Measurements from ENCODE around the gene TOMM22. TPM values are rescaled to one million over a fixed set of nuclear protein-coding genes. Genes with fewer than 3 reads are reported as not detected.

Gene TOMM22
- total and polyA plus RNA-seq, 5 experiments from 2014 or later, result 56.1 to 79.3 (median 67.2) TPM

GRCh38 chr22:38717244-38717643 is 35.5 kb downstream of the TOMM22 start:
- DNase-seq (no peak), ATAC-seq (no peak)
- peaks cover 25 to 33% (median 31%) of the 10 kb centered on the region in 4 donors for H3K4me1 Mint-ChIP-seq
- no peak overlapping the region for H3K4me3 Mint-ChIP-seq
- no peaks in the 10 kb centered on the region for H3K27me3 Mint-ChIP-seq
- H3K36me3 Mint-ChIP-seq, result peaks cover 0 to 69% (median 9%) of the 10 kb centered on the region in 3 donors
- no peaks in the 10 kb centered on the region for H3K9me3 Mint-ChIP-seq
- POLR2A ChIA-PET, result interaction anchor here (0.6 kb wide), 1 partner anchor 14 kb away, joined by 5 read pairs; no protein-coding TSS in a partner anchor
- peak overlapping the region in 2 of 10 donors; percentile 29 to 58 for H3K27ac Mint-ChIP-seq

GRCh38 chr22:38718414-38718813 is 36.7 kb downstream of the TOMM22 start:
- ATAC-seq (peak in 1 of 2 donors; percentile 41), DNase-seq (no peak)
- H3K27ac Mint-ChIP-seq, result peak overlapping the region in 2 of 10 donors; percentile 44 to 50
- no peak overlapping the region for H3K4me3 Mint-ChIP-seq
- POLR2A ChIA-PET, result interaction anchor here (0.5 to 1.2 kb wide), 3 partner anchors 12 to 388 kb away, joined by 3 read pairs; no protein-coding TSS in a partner anchor
- no peaks in the 10 kb centered on the region for H3K9me3 Mint-ChIP-seq
- H3K36me3 Mint-ChIP-seq, result peaks cover 0 to 76% (median 9%) of the 10 kb centered on the region in 3 donors
- peaks cover 17 to 21% (median 20%) of the 10 kb centered on the region in 4 donors for H3K4me1 Mint-ChIP-seq
- no peaks in the 10 kb centered on the region for H3K27me3 Mint-ChIP-seq

DNA sequence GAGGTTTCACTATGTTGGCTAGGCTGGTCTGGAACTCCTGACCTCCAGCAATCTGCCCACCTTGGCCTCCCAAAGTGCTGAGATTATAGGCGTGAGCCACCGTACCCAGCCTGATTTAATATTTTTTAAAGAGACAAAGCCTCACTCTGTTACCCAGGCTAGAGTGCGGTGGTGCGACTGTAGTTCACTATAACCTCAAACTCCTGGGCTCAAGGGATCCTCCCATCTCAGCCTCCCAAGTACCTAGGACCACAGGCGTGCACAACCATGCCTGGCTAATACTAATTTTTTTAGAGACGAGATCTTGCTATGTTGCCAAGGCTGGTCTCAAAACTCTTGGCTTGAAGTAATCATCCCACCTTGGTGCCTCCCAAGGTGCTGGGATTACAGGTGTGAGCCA is 37.4 kb downstream of the TOMM22 start:
- DNase-seq (no peak), ATAC-seq (no peak)
- peaks cover 11 to 15% (median 14%) of the 10 kb centered on the region in 4 donors for H3K4me1 Mint-ChIP-seq
- peaks cover 0 to 84% (median 9%) of the 10 kb centered on the region in 3 donors for H3K36me3 Mint-ChIP-seq
- no peaks in the 10 kb centered on the region for H3K27me3 Mint-ChIP-seq
- H3K27ac Mint-ChIP-seq, result no peak overlapping the region
- POLR2A ChIA-PET, result interaction anchor here (0.7 to 1.8 kb wide), 5 partner anchors 10 to 63 kb away, joined by 3 to 7 read pairs (median 4); partner anchors contain the start of gene GTPBP1
- no peak overlapping the region for H3K4me3 Mint-ChIP-seq
- H3K9me3 Mint-ChIP-seq, result no peaks in the 10 kb centered on the region

GRCh38 chr22:38720350-38720749 is 38.6 kb downstream of the TOMM22 start:
- POLR2A ChIA-PET, result interaction anchor here (1.0 to 37.2 kb wide), 4 partner anchors 9 to 62 kb away, joined by 3 to 1495 read pairs (median 6); partner anchors contain the start of gene SUN2
- ATAC-seq (no peak), DNase-seq (no peak)
- Mint-ChIP-seq H3K27me3 (no peaks in the 10 kb centered on the region), H3K4me3 (no peak overlapping the region), H3K9me3 (no peaks in the 10 kb centered on the region), H3K27ac (no peak overlapping the region), H3K4me1 (peaks cover 7 to 14% (median 11%) of the 10 kb centered on the region in 4 donors), H3K36me3 (peaks cover 7 to 94% (median 12%) of the 10 kb centered on the region in 3 donors)

DNA sequence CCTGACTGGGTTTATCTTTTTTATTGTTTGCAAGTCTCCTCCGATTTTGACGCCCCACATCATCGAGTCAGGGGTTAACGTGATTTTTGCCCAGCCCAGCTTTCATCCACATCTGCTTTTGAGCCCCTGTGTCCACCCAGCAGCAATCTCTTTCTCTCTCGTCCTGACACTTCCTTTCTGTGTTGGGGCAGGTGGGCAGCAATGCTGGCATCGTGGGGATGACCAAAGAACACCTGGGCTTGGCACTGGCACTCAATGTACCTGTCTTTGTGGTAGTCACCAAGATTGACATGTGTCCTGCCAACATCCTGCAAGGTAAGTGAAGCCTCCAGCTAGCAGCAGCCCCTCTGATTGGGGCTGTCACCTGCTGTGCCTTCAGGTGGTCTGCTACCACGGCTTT is 39.8 kb downstream of the TOMM22 start:
- no peak overlapping the region for H3K4me3 Mint-ChIP-seq
- H3K36me3 Mint-ChIP-seq, result peaks cover 9 to 94% (median 10%) of the 10 kb centered on the region in 3 donors
- H3K4me1 Mint-ChIP-seq, result peaks cover 6 to 14% (median 13%) of the 10 kb centered on the region in 4 donors
- POLR2A ChIA-PET, result interaction anchor here (1.2 to 37.2 kb wide), 4 partner anchors 10 to 33 kb away, joined by 3 to 1495 read pairs (median 5); partner anchors contain the start of genes GTPBP1 and SUN2
- no peaks in the 10 kb centered on the region for H3K27me3 Mint-ChIP-seq
- H3K9me3 Mint-ChIP-seq, result no peaks in the 10 kb centered on the region
- H3K27ac Mint-ChIP-seq, result peak overlapping the region in 4 of 10 donors; percentile 44 to 79 (median 57)
- DNase-seq (no peak), ATAC-seq (no peak)

- ATAC-seq (no peak), DNase-seq (no peak)
- H3K4me3 Mint-ChIP-seq, result no peak overlapping the region
- peak overlapping the region in 2 of 10 donors; percentile 10 to 24 for H3K27ac Mint-ChIP-seq
- peaks cover 6 to 21% (median 15%) of the 10 kb centered on the region in 4 donors for H3K4me1 Mint-ChIP-seq
- peaks cover 9 to 94% (median 11%) of the 10 kb centered on the region in 3 donors for H3K36me3 Mint-ChIP-seq
- H3K27me3 Mint-ChIP-seq, result no peaks in the 10 kb centered on the region
- no peaks in the 10 kb centered on the region for H3K9me3 Mint-ChIP-seq
- POLR2A ChIA-PET, result interaction anchor here (0.9 to 37.2 kb wide), 6 partner anchors 9 to 120 kb away, joined by 3 to 1495 read pairs (median 6); partner anchors contain the start of genes GTPBP1, NPTXR and SUN2
Measured at GRCh38 chr22:38724176-38724575, 42.4 kb downstream of the TOMM22 start.

- Mint-ChIP-seq H3K4me3 (peak overlapping the region in 1 of 10 donors; percentile 5), H3K27ac (peak overlapping the region; percentile 62 to 92 (median 77)), H3K9me3 (no peaks in the 10 kb centered on the region), H3K4me1 (peaks cover 6 to 26% (median 15%) of the 10 kb centered on the region in 4 donors), H3K27me3 (no peaks in the 10 kb centered on the region), H3K36me3 (peaks cover 9 to 95% (median 11%) of the 10 kb centered on the region in 3 donors)
- POLR2A ChIA-PET, result interaction anchor here (0.6 to 37.2 kb wide), 7 partner anchors 8 to 119 kb away, joined by 3 to 1495 read pairs (median 4); partner anchors contain the start of genes GTPBP1, NPTXR and SUN2
- peak in 5 of 10 donors; percentile 31 to 59 (median 45) for DNase-seq
- ATAC-seq, result peak; percentile 81 to 86
Measured at GRCh38 chr22:38724926-38725571, 43.3 kb downstream of the TOMM22 start.

GRCh38 chr22:38725900-38726655 is 44.3 kb downstream of the TOMM22 start:
- Mint-ChIP-seq H3K36me3 (peaks cover 9 to 95% (median 11%) of the 10 kb centered on the region in 3 donors), H3K27ac (peak overlapping the region in 7 of 10 donors; percentile 5 to 92 (median 74)), H3K27me3 (no peaks in the 10 kb centered on the region), H3K9me3 (no peaks in the 10 kb centered on the region), H3K4me1 (peaks cover 9 to 34% (median 15%) of the 10 kb centered on the region in 4 donors), H3K4me3 (peak overlapping the region in 1 of 10 donors; percentile 25)
- DNase-seq, result no peak
- no peak for ATAC-seq
- POLR2A ChIA-PET, result interaction anchor here (1.3 to 37.2 kb wide), 4 partner anchors 7 to 29 kb away, joined by 4 to 1495 read pairs (median 6); partner anchors contain the start of genes GTPBP1 and SUN2

DNA sequence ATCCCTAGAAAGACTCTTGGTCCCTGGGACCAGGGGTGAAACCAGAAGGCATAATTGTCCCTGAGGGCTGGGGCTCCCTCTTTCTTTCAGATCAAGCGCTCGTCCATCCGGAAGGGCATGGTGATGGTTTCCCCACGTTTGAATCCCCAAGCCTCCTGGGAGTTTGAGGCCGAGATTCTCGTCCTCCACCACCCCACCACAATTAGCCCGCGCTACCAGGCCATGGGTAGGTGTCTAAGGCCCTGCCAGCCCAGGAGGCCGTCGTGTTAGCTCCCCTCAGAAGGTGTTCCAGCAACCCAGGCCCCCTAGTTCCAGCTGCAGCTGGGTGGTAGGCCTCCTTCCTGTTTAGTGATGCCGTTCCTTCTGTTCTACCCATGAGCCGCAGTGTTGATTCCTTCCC is 45.4 kb downstream of the TOMM22 start:
- peak overlapping the region in 8 of 10 donors; percentile 13 to 80 (median 55) for H3K27ac Mint-ChIP-seq
- POLR2A ChIA-PET, result interaction anchor here (37.2 kb wide), 1 partner anchor 28 kb away, joined by 1495 read pairs; the partner anchor contains the start of gene SUN2
- no peak for ATAC-seq

DNA sequence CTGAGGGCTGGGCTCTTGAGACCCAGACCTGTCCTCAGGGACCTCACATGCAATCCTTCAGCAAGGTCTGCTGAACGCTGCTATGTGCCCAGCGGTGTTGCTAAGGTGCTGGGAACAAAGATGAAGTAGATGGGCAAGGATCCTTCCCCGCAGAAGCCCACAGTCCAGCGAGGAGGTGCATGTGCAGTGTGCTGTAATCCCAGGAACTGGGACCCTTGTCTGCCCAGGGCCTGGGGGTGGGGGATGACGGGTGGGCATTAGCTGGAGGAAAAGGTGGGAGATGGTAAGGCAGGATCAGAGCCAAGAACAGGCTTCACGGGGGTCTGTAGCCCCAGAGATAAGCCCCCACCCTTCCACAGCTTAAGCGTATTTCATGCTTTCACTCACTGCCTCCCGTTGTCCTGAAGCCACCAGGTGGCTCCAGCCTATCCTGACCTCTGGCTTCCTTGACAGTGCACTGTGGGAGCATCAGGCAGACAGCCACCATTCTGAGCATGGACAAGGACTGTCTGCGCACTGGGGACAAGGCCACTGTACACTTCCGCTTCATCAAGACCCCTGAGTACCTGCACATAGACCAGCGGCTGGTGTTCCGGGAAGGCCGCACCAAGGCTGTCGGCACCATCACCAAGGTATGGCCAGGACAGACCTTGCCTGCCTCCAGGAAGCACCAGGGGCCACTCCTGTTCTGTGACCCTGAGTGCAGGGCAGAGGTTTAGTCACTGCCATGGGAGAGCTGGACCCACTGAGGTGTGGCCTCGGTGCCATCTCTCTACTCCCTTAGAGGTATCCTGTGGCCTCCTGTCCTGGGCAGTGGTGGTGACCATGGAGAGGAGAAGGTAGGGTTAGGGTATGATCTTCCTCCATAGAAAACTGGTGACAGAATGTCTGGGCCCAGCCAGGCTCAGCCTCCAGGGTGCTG is 46.0 kb downstream of the TOMM22 start:
- DNase-seq (no peak), ATAC-seq (no peak)
- H3K27me3 Mint-ChIP-seq, result no peaks in the 10 kb centered on the region
- H3K4me3 Mint-ChIP-seq, result no peak overlapping the region
- peaks cover 9 to 85% (median 11%) of the 10 kb centered on the region in 3 donors for H3K36me3 Mint-ChIP-seq
- POLR2A ChIA-PET, result interaction anchor here (37.2 kb wide), 1 partner anchor 27 kb away, joined by 1495 read pairs; the partner anchor contains the start of gene SUN2
- H3K27ac Mint-ChIP-seq, result peak overlapping the region in 6 of 10 donors; percentile 35 to 92 (median 72)
- H3K4me1 Mint-ChIP-seq, result peaks cover 9 to 44% (median 21%) of the 10 kb centered on the region in 4 donors
- H3K9me3 Mint-ChIP-seq, result no peaks in the 10 kb centered on the region

More for the DNA sequence above, 45.4 kb downstream of the TOMM22 start:
- H3K27me3 Mint-ChIP-seq, result no peaks in the 10 kb centered on the region
- peak overlapping the region in 2 of 10 donors; percentile 6 to 39 for H3K4me3 Mint-ChIP-seq
- H3K9me3 Mint-ChIP-seq, result no peaks in the 10 kb centered on the region
- peaks cover 9 to 39% (median 17%) of the 10 kb centered on the region in 4 donors for H3K4me1 Mint-ChIP-seq
- peaks cover 9 to 90% (median 11%) of the 10 kb centered on the region in 3 donors for H3K36me3 Mint-ChIP-seq
- DNase-seq, result no peak

All from naive thymus-derived CD8-positive, alpha-beta T cell (primary cell).